Measurements from ENCODE around the gene ANKRD36C. TPM values are rescaled to one million over a fixed set of nuclear protein-coding genes. Genes with fewer than 3 reads are reported as not detected.

ANKRD36C gene
- total and polyA plus RNA-seq, 2 of the 4 experiments (the other 2 are of a cell fraction), result 2.2 to 27.1 TPM

DNA sequence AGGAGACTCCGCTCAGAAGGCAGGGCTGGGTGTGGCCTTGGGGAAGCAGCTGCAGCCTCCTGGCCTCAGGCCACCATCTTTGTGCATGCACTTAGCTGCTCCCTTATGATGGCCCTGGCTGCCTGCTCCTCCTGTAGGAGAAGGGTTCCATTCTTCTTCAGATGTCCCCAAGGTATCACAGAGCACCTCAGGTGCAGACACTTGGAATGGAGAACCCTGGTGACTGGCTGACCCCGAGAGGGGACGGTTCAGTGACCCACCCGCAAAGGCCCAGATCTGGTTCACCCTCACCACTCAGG, 33.5 kb upstream of the ANKRD36C start:
- H2AFZ ChIP-seq (replicated peaks; ENCODE audit: low read length, poor library complexity), result no peak overlapping the region
- no peak overlapping the region for H3K4me2 ChIP-seq (ENCODE audit: low read depth, low read length)
- no peaks in the 10 kb centered on the region for H4K20me1 ChIP-seq (ENCODE audit: insufficient read depth, low read length)
- H4K91ac ChIP-seq (ENCODE audit: insufficient read depth, low read depth, low read length), result no peak overlapping the region
- H3K36me3 ChIP-seq (ENCODE audit: control insufficient read depth, insufficient read depth, low read length), result no peaks in the 10 kb centered on the region
- H2AK9ac ChIP-seq (replicated peaks; ENCODE audit: low read depth, low read length, poor library complexity), result no peak overlapping the region
- H2BK15ac ChIP-seq (ENCODE audit: low read depth, low read length), result no peak overlapping the region
- no peak overlapping the region for H3K14ac ChIP-seq (replicated peaks; ENCODE audit: low read depth, low read length)
- no peak for DNase-seq
- no peak overlapping the region for H2BK5ac ChIP-seq (ENCODE audit: low read depth, low read length, poor library complexity, severe bottlenecking)
- no peaks in the 10 kb centered on the region for H3K79me1 ChIP-seq (ENCODE audit: low read depth in 1 of 2, low read length in 2 of 2)
- H2BK120ac ChIP-seq (ENCODE audit: low read depth, low read length), result no peak overlapping the region
- H4K8ac ChIP-seq (ENCODE audit: low read depth in 2 of 2, low read length in 2 of 2), result no peak overlapping the region
- BruUV-seq (replicated peaks), result no TSS peak
- H4K5ac ChIP-seq (ENCODE audit: low read depth, low read length), result no peak overlapping the region
- H3K4ac ChIP-seq (ENCODE audit: low read depth, low read length), result no peak overlapping the region
- H3K56ac ChIP-seq (ENCODE audit: extremely low read depth, insufficient read depth, low read length), result no peak overlapping the region
- no peak overlapping the region for H3K27ac ChIP-seq (ENCODE audit: insufficient read depth, low read length)
- ChIA-PET POLR2A (ENCODE audit: unreplicated experiment) (no interaction called here), CTCF (no interaction called here)
- no CpG with 5 or more reads among the region's 4 CpGs for WGBS, 2 experiments (ENCODE audit: extremely low coverage in 2 of 2, insufficient read length in 1 of 2)
- no peak overlapping the region for H3K9ac ChIP-seq (ENCODE audit: low read depth, low read length)
- H3K27me3 ChIP-seq (ENCODE audit: control insufficient read depth, insufficient read depth, low read length), result no peaks in the 10 kb centered on the region
- H2BK20ac ChIP-seq (ENCODE audit: low read depth, low read length), result no peak overlapping the region
- no peak overlapping the region for H2AK5ac ChIP-seq (ENCODE audit: low read depth, low read length)
- no peak overlapping the region for H3K23ac ChIP-seq (ENCODE audit: low read depth, low read length)
- H3K9me1 ChIP-seq (ENCODE audit: insufficient read depth, low read length), result no peaks in the 10 kb centered on the region
- dilution Hi-C loops (cut with HindIII; ENCODE audit: low sequenced_read_pairs, unreplicated experiment) (no loop called here), intact Hi-C loops (cut with micrococcal nuclease) (no loop called here), in situ Hi-C loops (cut with MboI; ENCODE audit: low sequenced_read_pairs) (no loop called here)
- no peak for ATAC-seq (ENCODE audit: low read depth)
- TF ChIP-seq CTCF (conservative IDR thresholded peaks at IDR 0.05; ENCODE audit: low read depth, low read length) (no peak), CEBPB (IDR thresholded peaks at IDR 0.05; ENCODE audit: low read depth, low read length) (no peak), POLR2A (IDR thresholded peaks at IDR 0.05; ENCODE audit: low read depth, low read length) (no peak), ELK1 (IDR thresholded peaks at IDR 0.05; ENCODE audit: borderline replicate concordance, low read depth, low read length) (no peak), CHD1 (IDR thresholded peaks at IDR 0.05; ENCODE audit: low read depth, low read length) (no peak), MXI1 (IDR thresholded peaks at IDR 0.05; ENCODE audit: borderline replicate concordance, low read depth, low read length) (no peak), RAD21 (IDR thresholded peaks at IDR 0.05; ENCODE audit: low read length) (no peak), NFE2L2 (IDR thresholded peaks at IDR 0.05; ENCODE audit: low read depth, low read length) (no peak), FOS (IDR thresholded peaks at IDR 0.05; ENCODE audit: low read depth, low read length) (no peak), RCOR1 (IDR thresholded peaks at IDR 0.05; ENCODE audit: insufficient replicate concordance, low read length) (no peak), MAZ (IDR thresholded peaks at IDR 0.05; ENCODE audit: borderline replicate concordance, low read depth, low read length) (no peak), MAFK (IDR thresholded peaks at IDR 0.05; ENCODE audit: low read depth, low read length) (no peak), BHLHE40 (IDR thresholded peaks at IDR 0.05; ENCODE audit: low read depth, low read length) (no peak), SMC3 (IDR thresholded peaks at IDR 0.05; ENCODE audit: low read depth, low read length) (no peak), RFX5 (IDR thresholded peaks at IDR 0.05; ENCODE audit: low read depth, low read length) (no peak)
- TF ChIP-seq, protein P1, sequence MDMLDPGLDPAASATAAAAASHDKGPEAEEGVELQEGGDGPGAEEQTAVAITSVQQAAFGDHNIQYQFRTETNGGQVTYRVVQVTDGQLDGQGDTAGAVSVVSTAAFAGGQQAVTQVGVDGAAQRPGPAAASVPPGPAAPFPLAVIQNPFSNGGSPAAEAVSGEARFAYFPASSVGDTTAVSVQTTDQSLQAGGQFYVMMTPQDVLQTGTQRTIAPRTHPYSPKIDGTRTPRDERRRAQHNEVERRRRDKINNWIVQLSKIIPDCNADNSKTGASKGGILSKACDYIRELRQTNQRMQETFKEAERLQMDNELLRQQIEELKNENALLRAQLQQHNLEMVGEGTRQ (IDR thresholded peaks at IDR 0.05; ENCODE audit: low read depth, low read length), result no peak
- no peak overlapping the region for H3K18ac ChIP-seq (ENCODE audit: low read depth, low read length)
- H3K4me1 ChIP-seq (ENCODE audit: control insufficient read depth, insufficient read depth, low read length), result no peaks in the 10 kb centered on the region
- H3K9me3 ChIP-seq (ENCODE audit: control insufficient read depth, insufficient read depth, low read length), result no peaks in the 10 kb centered on the region
- H3K4me3 ChIP-seq (ENCODE audit: insufficient read depth, low read depth, low read length), result no peak overlapping the region
